Measurements from ENCODE around the gene PDC.

Gene PDC

GRCh38 chr1:186461014-186461413, at the start of gene PDC:
TSS of gene PDC (minus strand) at chr1:186461114. CDS start at chr1:186449459, 11,655 bp downstream.
- no peak for DNase-seq

GRCh38 chr1:186503190-186503589, 42.3 kb upstream of the PDC start:
- DNase-seq: no peak

- DNase-seq: no peak
Measured at GRCh38 chr1:186502087-186502486, 41.2 kb upstream of the PDC start.

- DNase-seq: no peak
Measured at GRCh38 chr1:186500804-186501203, 39.9 kb upstream of the PDC start.

- DNase-seq: no peak
Measured at GRCh38 chr1:186499571-186499970, 38.7 kb upstream of the PDC start.

- DNase-seq: no peak
Measured at GRCh38 chr1:186498695-186499389, 37.9 kb upstream of the PDC start.

- no peak for DNase-seq
Measured at GRCh38 chr1:186498071-186498470, 37.2 kb upstream of the PDC start.

GRCh38 chr1:186497651-186498050, 36.7 kb upstream of the PDC start:
- DNase-seq: no peak

GRCh38 chr1:186496171-186496851, 35.4 kb upstream of the PDC start:
- no peak for DNase-seq

GRCh38 chr1:186494832-186495271, 33.9 kb upstream of the PDC start:
- no peak for DNase-seq

GRCh38 chr1:186492531-186493291, 31.8 kb upstream of the PDC start:
- no peak for DNase-seq

- DNase-seq: no peak
Measured at GRCh38 chr1:186491336-186491735, 30.4 kb upstream of the PDC start.

GRCh38 chr1:186487163-186487562, 26.2 kb upstream of the PDC start:
- no peak for DNase-seq

GRCh38 chr1:186486061-186486460, 25.1 kb upstream of the PDC start:
- no peak for DNase-seq

GRCh38 chr1:186483561-186483960, 22.6 kb upstream of the PDC start:
- DNase-seq: no peak

- peak; percentile 79 for DNase-seq
Measured at GRCh38 chr1:186482661-186483255, 21.8 kb upstream of the PDC start.

GRCh38 chr1:186481303-186481888, 20.5 kb upstream of the PDC start:
- no peak for DNase-seq

- DNase-seq: no peak
Measured at GRCh38 chr1:186479162-186479561, 18.2 kb upstream of the PDC start.

- DNase-seq: no peak
Measured at GRCh38 chr1:186476264-186477040, 15.5 kb upstream of the PDC start.

- DNase-seq: peak; percentile 87
Measured at GRCh38 chr1:186474208-186474607, 13.3 kb upstream of the PDC start.

GRCh38 chr1:186473047-186473446, 12.1 kb upstream of the PDC start:
- DNase-seq: no peak

- DNase-seq: no peak
Measured at GRCh38 chr1:186465946-186466345, 5.0 kb upstream of the PDC start.

Data from islet precursor cell (in vitro differentiated cells).